HepG2 (cell line): Measurements from ENCODE around the gene HNF1B. TPM values are rescaled to one million over a fixed set of nuclear protein-coding genes. Genes with fewer than 3 reads are reported as not detected.

Experiments
- ATAC-seq: fragments of 200-7000 bp; cut with Tn5 transposase; 3 replicates; pipeline ENCODE4 v1.9.1; 2020; ENCODE audit warnings: mild to moderate bottlenecking, moderate library complexity
- BruUV-seq: library from RNA; stranded (reverse); fragments of 400-500 nt; replicated peaks from 2 replicates; lab custom pipeline; 2021; lab: Mats Ljungman, UMichigan
- CTCF ChIA-PET: fragments of 300-600 bp; formaldehyde crosslinking; extraction: SDS; loops from one replicate; lab custom pipeline; 2021; ENCODE audit warnings: low total read pairs, inconsistent platforms, low intra/inter-chr PET ratio; lab: Yijun Ruan, JAX
- POLR2A ChIA-PET: fragments of 350-600 bp; sonication (Branson Sonifier 250); formaldehyde crosslinking; loops from one replicate; lab custom pipeline; 2020; ENCODE audit warnings: antibody characterized with exemption, inconsistent platforms; lab: Yijun Ruan, JAX
- DNase-seq: peaks from one replicate; pipeline ENCODE4 v3.0.0-alpha.2; 2015; ENCODE audit warnings: low spot score
- FAIRE-seq: peaks from 3 replicates; lab custom pipeline; 2011; peaks lifted over from hg19 to GRCh38; lab: Jason Lieb, UNC
- H2AFZ ChIP-seq: one replicate; pipeline ENCODE4 v1.6.1; 2011; ENCODE audit warnings: low read length, inconsistent platforms
- H3K27ac ChIP-seq: fragments of 300-600 bp; 3 replicates; pipeline ENCODE4 v1.8.0; 2011; ENCODE audit warnings: mixed run types, mild to moderate bottlenecking, mixed read lengths, low read length, inconsistent platforms; ENCODE audit not compliant: insufficient read depth; ENCODE audit errors: extremely low read length
- H3K27me3 ChIP-seq, 2 experiments: fragments of 200-600 bp in 1 of 2; 2 replicates in 1 of 2; 3 replicates in 1 of 2; pipeline versions ENCODE4 v1.6.0 to v1.8.0; 2011; ENCODE audit warnings: low read length in 2 of 2, mild to moderate bottlenecking in 2 of 2, moderate library complexity in 2 of 2, inconsistent platforms in 1 of 2; ENCODE audit not compliant: insufficient read depth in 2 of 2, control insufficient read depth in 1 of 2
- H3K36me3 ChIP-seq, 2 experiments: fragments of 200-600 bp in 1 of 2; replicated peaks in 1 of 2; 2 replicates in 1 of 2; 3 replicates in 1 of 2; pipeline versions ENCODE4 v1.5.1 to v1.8.0; 2011; ENCODE audit warnings: low read length in 2 of 2, inconsistent platforms in 1 of 2; ENCODE audit not compliant: insufficient read depth in 2 of 2, control insufficient read depth in 1 of 2
- H3K4me1 ChIP-seq: 2 replicates; pipeline ENCODE4 v1.5.1; 2012; ENCODE audit warnings: low read length, inconsistent platforms; ENCODE audit not compliant: insufficient read depth
- H3K4me2 ChIP-seq: 2 replicates; pipeline ENCODE4 v1.6.0; 2011; ENCODE audit warnings: low read depth, low read length, inconsistent platforms
- H3K4me3 ChIP-seq, 3 experiments: fragments of 200-600 bp in 1 of 3; sonication (generic), shearing (Covaris generic) in 1 of 3; replicated peaks in 1 of 3; 2 replicates each; pipeline ENCODE4 v1.5.1; 2011 to 2016; ENCODE audit warnings: low read length in 3 of 3, inconsistent platforms in 2 of 3, low read depth in 2 of 3, mild to moderate bottlenecking in 2 of 3, control low read depth in 1 of 3, mixed read lengths in 1 of 3; ENCODE audit not compliant: insufficient read depth in 1 of 3
- H3K79me2 ChIP-seq: one replicate; pipeline ENCODE4 v1.6.1; 2011; ENCODE audit warnings: low read length, inconsistent platforms; ENCODE audit not compliant: insufficient read depth
- H3K9ac ChIP-seq: 2 replicates; pipeline ENCODE4 v1.6.0; 2011; ENCODE audit warnings: mild to moderate bottlenecking, low read depth, low read length, inconsistent platforms; ENCODE audit not compliant: insufficient read depth
- H3K9me3 ChIP-seq: 2 replicates; pipeline ENCODE4 v1.5.1; 2012; ENCODE audit warnings: mild to moderate bottlenecking, low read length
- H4K20me1 ChIP-seq: 2 replicates; pipeline ENCODE4 v1.6.0; 2011; ENCODE audit warnings: inconsistent platforms, mild to moderate bottlenecking, low read length, moderate library complexity; ENCODE audit not compliant: insufficient read depth
- ARNTL ChIP-seq: sonication (generic); formaldehyde crosslinking; IDR thresholded peaks from 2 replicates; pipeline ENCODE4 v1.4.0; 2020; ENCODE audit warnings: mild to moderate bottlenecking, missing genetic modification reagents
- BCL6 ChIP-seq: IDR thresholded peaks from 2 replicates; pipeline ENCODE4 v1.6.1; 2016; ENCODE audit warnings: missing genetic modification reagents, missing compliant biosample characterization
- CREM ChIP-seq, 2 experiments: sonication (generic) in 1 of 2; formaldehyde crosslinking in 1 of 2; IDR thresholded peaks; 2 replicates each; pipeline versions ENCODE4 v1.4.0 to v1.6.1; 2016 to 2020; ENCODE audit warnings: antibody characterized with exemption in 1 of 2, mild to moderate bottlenecking in 1 of 2, missing genetic modification reagents in 1 of 2
- HES4 ChIP-seq: sonication (generic); formaldehyde crosslinking; IDR thresholded peaks from 2 replicates; pipeline ENCODE4 v1.9.0; 2021; ENCODE audit warnings: mild to moderate bottlenecking, missing genetic modification reagents, borderline replicate concordance
- HNF1A ChIP-seq, 2 experiments: sonication (generic) in 1 of 2; formaldehyde crosslinking in 1 of 2; IDR thresholded peaks; 2 replicates each; pipeline versions ENCODE4 v1.4.0 to v1.6.1; 2016 to 2020; ENCODE audit warnings: borderline replicate concordance in 1 of 2, low read depth in 1 of 2, mild to moderate bottlenecking in 1 of 2, missing genetic modification reagents in 1 of 2
- KDM5B ChIP-seq: sonication (generic); formaldehyde crosslinking; IDR thresholded peaks from 2 replicates; pipeline ENCODE4 v1.4.0; 2020; ENCODE audit warnings: missing genetic modification reagents, mild to moderate bottlenecking, borderline replicate concordance
- MXD1 ChIP-seq: sonication (generic); formaldehyde crosslinking; IDR thresholded peaks from 2 replicates; pipeline ENCODE4 v1.4.0; 2020; ENCODE audit warnings: mild to moderate bottlenecking, missing genetic modification reagents
- MYPOP ChIP-seq: sonication (generic); formaldehyde crosslinking; IDR thresholded peaks from 2 replicates; pipeline ENCODE4 v1.8.1; 2023; ENCODE audit warnings: mild to moderate bottlenecking, moderate library complexity, missing genetic modification reagents
- PAF1 ChIP-seq: IDR thresholded peaks from 2 replicates; pipeline ENCODE4 v1.6.1; 2016; ENCODE audit warnings: missing genetic modification reagents, missing compliant biosample characterization
- SALL2 ChIP-seq: sonication (generic); formaldehyde crosslinking; IDR thresholded peaks from 2 replicates; pipeline ENCODE4 v1.8.1; 2023; ENCODE audit warnings: mild to moderate bottlenecking, missing genetic modification reagents, inconsistent platforms
- SRSF4 ChIP-seq: fragments of 200-400 bp; formaldehyde crosslinking; IDR thresholded peaks from one replicate; pipeline ENCODE4 v1.6.1; 2018; ENCODE audit warnings: mild to moderate bottlenecking, low read depth, low read length, moderate library complexity; ENCODE audit not compliant: poor library complexity, severe bottlenecking
- TEAD2 ChIP-seq: sonication (generic); formaldehyde crosslinking; IDR thresholded peaks from 2 replicates; pipeline ENCODE4 v1.9.0; 2021; ENCODE audit warnings: missing genetic modification reagents
- THRA ChIP-seq: sonication (generic); formaldehyde crosslinking; IDR thresholded peaks from 2 replicates; pipeline ENCODE4 v1.4.0; 2020; ENCODE audit warnings: missing genetic modification reagents, borderline replicate concordance
- ZFX ChIP-seq: sonication (generic); formaldehyde crosslinking; IDR thresholded peaks from 2 replicates; pipeline ENCODE4 v1.4.0; 2020; ENCODE audit warnings: mild to moderate bottlenecking, low read depth, missing genetic modification reagents, moderate library complexity
- ZNF619 ChIP-seq: sonication (generic); formaldehyde crosslinking; IDR thresholded peaks from 2 replicates; pipeline ENCODE4 v1.4.0; 2020; ENCODE audit warnings: mild to moderate bottlenecking, missing genetic modification reagents
- WGBS: methylation state at CpG from one replicate; pipeline ENCODE4 v1.1.6; 2017; ENCODE audit warnings: low lambda C conversion rate; 5-methylcytosine and 5-hydroxymethylcytosine counted together
- in situ Hi-C: cut with HindIII; loops from 2 replicates; pipeline ENCODE4 v1.10.0; 2017; ENCODE audit warnings: low pct_unique_long_range_greater_than_20kb; ENCODE audit not compliant: extremely low pct_ligation_motif_present
- intact Hi-C: fragments of 100-400 bp; cut with micrococcal nuclease; formaldehyde crosslinking; loops from one replicate; pipeline ENCODE4 v1.10.0; 2022; ENCODE audit not compliant: unreplicated experiment
- polyA plus RNA-seq, 8 experiments: library from polyadenylated mRNA; depleted of rRNA in 3 of 8; stranded (reverse) in 7 of 8; unstranded in 1 of 8; fragments of >200 nt; fragmentation: Illumina TruSeq in 4 of 8; extraction: Trizol in 4 of 8; gene quantifications; 2 replicates each; pipeline versions ENCODE4 v1.2.1 to v1.2.3, GENCODE V29; 2011 to 2016; ENCODE audit warnings: low read depth in 4 of 8, missing spikeins in 1 of 8, mixed read lengths in 1 of 8; ENCODE audit not compliant: insufficient read depth in 1 of 8
- total RNA-seq, 5 experiments: library from RNA; depleted of rRNA; stranded (reverse); fragments of >200 nt; fragmentation: Illumina TruSeq; extraction: Trizol; gene quantifications; 2 replicates each; pipeline ENCODE4 v1.2.3, GENCODE V29; 2016; ENCODE audit warnings: low read depth in 1 of 5

The HNF1B gene
- total and polyA plus RNA-seq, 2 of the 13 experiments (the other 11 are each of a cell fraction or from before 2014, with no cell fraction given), result 1.9 to 5.3 TPM

- Histone ChIP-seq H3K4me1 (peaks cover 91% of the 10 kb centered on the region), H3K79me2 (no peaks in the 10 kb centered on the region), H3K4me3 (no peak overlapping the region), H3K27ac (peak overlapping the region; percentile 35), H2AFZ (no peak overlapping the region), H3K9me3 (no peaks in the 10 kb centered on the region), H3K36me3 (no peaks in the 10 kb centered on the region), H3K4me2 (peak overlapping the region; percentile 9; the same call in 1 of the 2 replicates), H3K27me3 (no peaks in the 10 kb centered on the region), H3K9ac (peak overlapping the region; percentile 43; the same call in 1 of the 2 replicates), H4K20me1 (no peaks in the 10 kb centered on the region)
- TF ChIP-seq CREM (IDR thresholded peaks at IDR 0.05), result no peak
- no peak for TF ChIP-seq CREM (CRISPR knock-in tag; IDR thresholded peaks at IDR 0.05)
- no peak for TF ChIP-seq ZNF619 (CRISPR knock-in tag)
- no peak for TF ChIP-seq MXD1
- no peak for TF ChIP-seq HES4 (CRISPR knock-in tag)
- TF ChIP-seq SRSF4, result no peak
- TF ChIP-seq ZFX (CRISPR knock-in tag), result no peak
- TF ChIP-seq TEAD2 (CRISPR knock-in tag), result no peak
- no peak for TF ChIP-seq KDM5B (CRISPR knock-in tag)
- no peak for TF ChIP-seq MYPOP (CRISPR knock-in tag)
- TF ChIP-seq THRA (CRISPR knock-in tag), result no peak
- no peak for TF ChIP-seq PAF1 (CRISPR knock-in tag)
- TF ChIP-seq ARNTL, result no peak
- no peak for TF ChIP-seq HNF1A (IDR thresholded peaks at IDR 0.05; ENCODE audit: low read depth)
- TF ChIP-seq HNF1A (CRISPR knock-in tag; IDR thresholded peaks at IDR 0.05; ENCODE audit: borderline replicate concordance), result no peak
- no peak for TF ChIP-seq SALL2 (CRISPR knock-in tag)
- no peak for TF ChIP-seq BCL6
- WGBS, result 87% methylated on average over 7 of the region's 9 CpGs
- intact Hi-C loops, result no loop called here
- no TSS peak for BruUV-seq
- FAIRE-seq, result no peak
- in situ Hi-C loops, result no loop called here
- CTCF ChIA-PET, result no interaction called here
- POLR2A ChIA-PET, result interaction anchor here (0.7 to 2.7 kb wide), 7 partner anchors 9 to 72 kb away, joined by 3 to 19 read pairs (median 5); no protein-coding TSS in a partner anchor
- no peak for DNase-seq
- no peak for ATAC-seq
Measured at GRCh38 chr17:37671028-37671823, 73.6 kb downstream of the HNF1B start.
